HG03045 (cell line): ENCODE data around the gene SPIRE2.
"Not testable (repeated sequence)": the region's sequence is repeated elsewhere in the genome, so short reads cannot be mapped to it uniquely, and the experiment has no call there.

Experiments
- ATAC-seq: cut with Tn5 transposase; IDR thresholded peaks from one replicate; pipeline ENCODE4 v1.9.1; 2021; ENCODE audit warnings: mild to moderate bottlenecking, moderate library complexity; ENCODE audit not compliant: unreplicated experiment

Gene SPIRE2, protein sequence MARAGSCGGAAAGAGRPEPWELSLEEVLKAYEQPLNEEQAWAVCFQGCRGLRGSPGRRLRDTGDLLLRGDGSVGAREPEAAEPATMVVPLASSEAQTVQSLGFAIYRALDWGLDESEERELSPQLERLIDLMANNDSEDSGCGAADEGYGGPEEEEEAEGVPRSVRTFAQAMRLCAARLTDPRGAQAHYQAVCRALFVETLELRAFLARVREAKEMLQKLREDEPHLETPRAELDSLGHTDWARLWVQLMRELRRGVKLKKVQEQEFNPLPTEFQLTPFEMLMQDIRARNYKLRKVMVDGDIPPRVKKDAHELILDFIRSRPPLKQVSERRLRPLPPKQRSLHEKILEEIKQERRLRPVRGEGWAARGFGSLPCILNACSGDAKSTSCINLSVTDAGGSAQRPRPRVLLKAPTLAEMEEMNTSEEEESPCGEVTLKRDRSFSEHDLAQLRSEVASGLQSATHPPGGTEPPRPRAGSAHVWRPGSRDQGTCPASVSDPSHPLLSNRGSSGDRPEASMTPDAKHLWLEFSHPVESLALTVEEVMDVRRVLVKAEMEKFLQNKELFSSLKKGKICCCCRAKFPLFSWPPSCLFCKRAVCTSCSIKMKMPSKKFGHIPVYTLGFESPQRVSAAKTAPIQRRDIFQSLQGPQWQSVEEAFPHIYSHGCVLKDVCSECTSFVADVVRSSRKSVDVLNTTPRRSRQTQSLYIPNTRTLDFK

GRCh38 chr16:89828199-89828869 lies at the start of gene SPIRE2:
Gene SPIRE2, plus strand, starts transcription at chr16:89828475. Its CDS starts 76 bp downstream, at chr16:89828551.
- no peak for ATAC-seq

DNA sequence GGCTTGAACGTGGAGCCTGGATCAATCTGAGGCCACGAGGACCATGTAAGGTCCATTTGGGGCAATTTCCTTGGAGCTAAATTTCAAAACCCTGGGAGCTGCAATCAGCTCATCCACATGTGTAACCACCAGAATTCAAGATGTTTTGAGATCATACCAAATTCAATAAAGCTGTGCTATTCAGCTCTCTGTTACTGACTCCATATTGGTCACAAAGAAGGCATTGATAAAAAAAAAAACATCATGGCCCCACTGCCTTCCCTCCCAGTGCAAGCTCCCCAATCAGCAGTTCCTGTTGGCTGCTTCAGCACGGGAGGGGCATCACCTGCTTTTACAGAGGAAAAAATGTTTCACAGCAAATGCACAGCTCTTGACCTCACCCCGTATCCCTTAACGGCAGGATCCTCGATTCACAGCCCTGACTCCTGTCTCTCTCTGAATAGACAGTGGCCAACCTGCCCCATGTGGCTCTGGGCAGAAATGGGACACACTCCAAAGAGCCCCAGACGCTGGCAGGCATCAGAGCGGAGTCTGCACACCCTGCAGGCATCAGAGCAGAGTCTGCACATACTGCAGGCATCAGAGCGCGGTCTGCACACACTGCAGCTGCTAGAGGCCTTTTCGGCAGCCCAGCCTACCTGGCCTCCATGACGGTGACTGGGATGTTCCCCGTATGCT lies 48.9 kb upstream of the SPIRE2 start:
- no peak for ATAC-seq

- ATAC-seq: no peak
Observed at GRCh38 chr16:89779909-89780305, 48.4 kb upstream of the SPIRE2 start.

DNA sequence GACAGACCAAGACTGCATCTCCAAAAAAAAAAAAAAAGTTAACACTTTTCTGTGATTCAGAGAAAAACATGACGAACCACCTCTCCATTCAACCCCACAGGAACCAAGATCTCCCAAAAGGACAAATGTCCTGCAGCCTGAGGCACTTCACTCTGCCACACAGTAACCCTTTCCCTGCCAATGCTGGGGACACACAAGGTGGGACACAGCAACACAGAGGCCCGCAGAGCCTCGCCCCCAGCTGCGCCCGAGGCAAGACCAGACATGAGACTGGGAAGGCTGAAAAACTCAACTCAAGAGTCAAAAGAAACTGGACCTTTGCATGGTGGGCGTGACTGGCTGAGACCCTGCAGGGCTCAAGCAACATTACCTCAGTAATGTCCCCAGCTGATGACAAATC lies 45.8 kb upstream of the SPIRE2 start:
- ATAC-seq: no peak

DNA sequence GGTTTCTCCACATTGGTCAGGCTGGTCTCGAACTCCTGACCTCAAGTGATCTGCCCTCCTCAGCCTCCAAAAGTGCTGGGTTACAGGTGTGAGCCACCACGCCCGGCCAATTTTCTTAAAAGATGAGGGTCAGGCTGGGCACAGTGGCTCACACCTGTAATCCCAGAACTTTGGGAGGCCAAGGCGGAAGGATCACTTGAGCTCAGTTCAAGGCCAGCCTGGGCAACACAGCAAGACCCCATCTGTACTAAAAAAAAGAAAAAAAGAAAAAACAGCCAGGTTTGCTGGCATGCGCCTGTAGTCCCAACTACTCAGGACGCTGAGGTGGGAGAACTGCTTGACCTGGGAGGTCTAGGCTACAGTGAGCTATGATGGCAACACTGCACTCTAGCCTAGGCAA lies 44.3 kb upstream of the SPIRE2 start:
- not testable (repeated sequence) for ATAC-seq

- no peak for ATAC-seq
Observed at GRCh38 chr16:89784406-89784805, 43.9 kb upstream of the SPIRE2 start.

DNA sequence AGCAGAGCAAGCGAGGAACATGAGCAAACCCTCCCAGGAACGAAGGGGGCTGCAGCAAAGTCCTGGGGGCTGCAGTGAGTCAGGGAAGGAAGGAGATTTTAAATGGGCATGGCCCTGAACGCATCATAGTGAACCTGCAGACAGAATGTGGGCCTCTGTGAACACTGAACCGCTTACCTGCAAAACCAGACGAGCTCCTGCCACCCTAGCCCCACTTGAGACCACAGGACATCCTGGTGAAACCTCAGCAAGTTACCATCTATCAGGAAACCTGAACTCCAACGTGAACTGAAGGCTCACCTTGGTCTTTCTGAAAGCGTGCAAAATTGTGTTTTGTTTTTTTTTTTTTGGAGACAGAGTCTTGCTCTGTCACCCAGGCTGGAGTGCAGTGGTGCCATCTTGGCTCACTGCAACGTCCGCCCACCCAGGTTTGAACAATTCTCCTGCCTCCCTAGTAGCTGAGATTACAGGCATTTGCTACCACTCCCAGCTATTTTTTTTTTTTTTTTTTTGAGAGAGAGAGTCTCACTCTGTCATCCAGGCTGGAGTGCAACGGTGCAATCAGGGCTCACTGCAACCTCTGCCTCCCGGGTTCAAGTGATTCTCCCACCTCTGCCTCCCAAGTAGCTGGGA lies 42.6 kb upstream of the SPIRE2 start:
- ATAC-seq: no peak

DNA sequence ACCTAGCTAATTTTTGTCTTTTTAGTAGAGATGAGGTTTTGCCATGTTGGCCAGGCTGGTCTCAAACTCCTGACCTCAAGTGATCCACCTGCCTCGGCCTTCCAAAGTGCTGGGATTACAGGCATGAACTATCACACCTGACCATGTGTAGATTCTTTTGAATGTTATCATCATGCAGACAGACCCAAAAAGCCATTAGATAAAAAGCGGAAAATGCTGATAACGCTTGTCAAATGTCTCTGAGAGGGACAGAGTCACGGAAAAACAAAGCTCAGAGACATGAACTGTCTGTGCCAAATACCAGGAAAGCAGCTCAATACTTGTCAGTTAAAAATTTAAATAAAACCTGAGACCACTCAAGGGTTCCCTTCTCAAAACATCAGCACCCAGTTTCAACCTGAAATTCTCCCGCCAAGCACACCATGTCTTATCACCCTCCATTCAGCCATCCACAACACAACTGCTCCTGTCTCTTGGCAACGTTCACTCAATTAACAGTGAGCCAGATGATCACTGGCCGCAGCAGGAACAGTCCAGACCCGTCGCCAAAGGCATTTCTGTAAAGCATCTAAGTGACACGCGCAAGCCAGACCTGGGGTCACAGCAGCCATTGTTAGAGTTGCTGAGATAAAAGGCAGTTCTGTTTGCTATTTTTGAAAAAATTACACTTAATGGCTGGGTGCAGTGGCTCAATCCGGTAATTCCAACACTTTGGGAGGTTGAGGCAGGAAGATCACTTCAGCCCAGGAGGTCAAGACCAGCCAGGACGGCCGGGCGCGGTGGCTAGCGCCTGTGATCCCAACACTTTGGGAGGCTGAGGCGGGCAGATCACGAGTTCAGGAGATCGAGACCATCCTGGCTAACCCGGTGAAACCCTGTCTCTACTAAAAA lies 41.6 kb upstream of the SPIRE2 start:
- no peak for ATAC-seq

DNA sequence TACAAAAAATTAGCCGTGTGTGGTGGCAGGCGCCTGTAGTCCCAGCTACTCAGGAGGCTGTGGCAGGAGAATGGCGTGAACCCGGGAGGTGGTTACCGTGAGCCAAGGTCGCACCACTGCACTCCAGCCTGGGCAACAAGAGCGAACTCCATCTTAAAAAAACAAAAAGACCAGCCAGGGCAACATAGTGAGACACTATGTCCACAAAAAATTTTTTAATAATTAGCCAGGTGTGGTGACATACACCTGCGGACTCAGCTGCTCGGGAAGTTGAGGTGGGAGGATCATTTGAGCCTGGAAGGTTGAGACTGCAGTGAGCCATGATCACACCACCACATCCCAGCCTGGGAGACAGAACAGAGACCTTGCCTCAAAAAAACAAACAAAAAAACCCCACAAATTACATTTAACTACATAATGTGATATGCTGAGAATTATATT lies 40.9 kb upstream of the SPIRE2 start:
- no peak for ATAC-seq

DNA sequence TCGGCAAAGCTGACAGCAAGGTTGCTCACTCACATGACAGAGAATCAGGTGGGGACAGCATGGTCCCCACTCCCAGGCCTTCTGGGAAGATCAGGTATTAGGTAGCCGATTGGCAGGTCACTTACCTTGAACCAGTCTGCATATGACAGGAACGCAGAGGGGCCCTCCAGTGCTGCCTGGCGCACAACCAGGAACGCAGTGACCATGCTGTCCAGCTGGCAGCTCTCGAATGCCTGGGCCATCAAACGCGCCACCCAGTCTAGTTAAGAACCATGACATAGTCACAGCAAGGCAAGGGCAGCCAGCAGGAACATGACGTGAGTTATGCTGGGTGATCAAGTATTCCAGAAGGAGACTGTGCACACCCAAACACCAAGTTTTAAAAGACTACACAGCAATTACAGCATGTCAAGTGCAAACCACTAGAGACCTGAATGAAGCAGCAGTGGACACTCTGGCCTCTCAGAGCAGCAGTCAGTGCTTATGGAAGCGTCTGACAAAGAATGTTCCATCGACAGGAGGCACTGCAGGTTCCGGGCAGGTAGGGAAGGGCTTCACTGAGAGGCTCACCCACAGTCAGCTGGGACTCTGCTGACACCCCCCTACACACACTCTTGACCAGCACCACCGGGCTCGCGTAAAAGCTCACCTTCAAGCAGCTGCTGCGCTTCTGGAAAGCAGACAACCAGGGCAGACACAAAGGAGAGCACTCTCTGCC lies 36.8 kb upstream of the SPIRE2 start:
- ATAC-seq: no peak

GRCh38 chr16:89793092-89793491 lies 35.2 kb upstream of the SPIRE2 start:
- not testable (repeated sequence) for ATAC-seq

DNA sequence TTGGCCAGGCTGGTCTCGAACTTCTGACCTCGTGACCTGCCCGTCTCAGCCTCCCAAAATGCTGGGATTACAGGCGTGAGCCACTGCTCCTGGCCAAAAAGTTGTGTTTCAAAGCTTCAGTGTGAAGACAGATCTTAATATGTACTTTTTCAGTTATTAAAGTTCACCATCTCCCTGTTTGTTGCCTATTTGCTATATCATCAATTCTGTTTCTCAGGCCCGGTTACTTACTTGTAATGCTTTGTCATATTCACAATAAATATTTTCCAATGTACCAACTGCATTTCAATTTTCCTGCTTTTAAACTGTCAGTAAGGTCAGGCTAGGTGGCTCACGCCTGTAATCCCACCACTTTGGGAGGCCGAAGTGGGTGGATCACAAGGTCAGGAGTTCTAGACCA lies 34.3 kb upstream of the SPIRE2 start:
- ATAC-seq: no peak

GRCh38 chr16:89795676-89796075 lies 32.6 kb upstream of the SPIRE2 start:
- ATAC-seq: no peak

- no peak for ATAC-seq
Observed at GRCh38 chr16:89796104-89796503, 32.2 kb upstream of the SPIRE2 start.

- no peak for ATAC-seq
Observed at GRCh38 chr16:89798126-89798525, 30.1 kb upstream of the SPIRE2 start.

DNA sequence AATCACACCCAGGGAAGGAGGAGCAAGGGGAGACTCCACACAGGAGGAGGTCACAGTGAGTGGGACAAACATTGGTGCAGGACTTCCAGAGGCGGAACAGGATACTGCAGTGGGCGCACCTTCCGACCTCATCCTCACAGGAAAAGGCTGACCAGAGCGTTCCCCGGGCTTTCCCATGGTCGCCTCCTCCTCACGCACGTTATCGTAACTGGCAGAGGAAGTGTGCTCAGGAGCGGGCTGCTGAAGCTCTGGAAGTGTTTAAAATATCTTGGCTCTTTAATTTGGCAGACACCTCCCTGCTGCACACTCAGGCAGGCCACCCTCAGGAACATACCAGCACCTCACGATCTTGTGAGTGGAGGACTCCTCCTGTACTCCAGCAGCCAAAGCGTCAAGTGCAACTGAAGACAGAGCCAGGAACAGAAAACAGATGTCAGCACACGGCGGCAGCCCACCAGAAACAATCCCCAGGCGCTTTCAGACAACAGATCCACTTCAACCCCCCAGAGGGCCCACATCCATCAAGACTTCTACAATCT lies 29.4 kb upstream of the SPIRE2 start:
- ATAC-seq: no peak

DNA sequence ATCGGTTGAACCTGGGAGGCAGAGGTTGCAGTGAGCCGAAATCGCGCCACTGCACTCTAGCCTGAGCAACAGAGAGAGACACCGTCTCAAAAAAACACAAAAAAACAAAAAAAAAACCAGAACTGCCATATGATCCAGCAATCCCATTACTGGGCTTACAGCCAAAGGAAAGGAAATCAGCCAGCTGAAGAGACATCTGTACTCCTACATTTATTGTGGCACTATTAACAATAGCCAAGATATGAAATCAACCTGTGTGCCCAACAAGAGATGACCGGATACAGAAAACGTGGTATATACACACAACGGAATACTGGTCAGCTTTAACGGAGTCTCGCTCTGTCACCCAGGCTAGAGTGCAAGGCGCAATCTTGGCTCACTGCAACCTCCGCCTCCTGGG lies 26.5 kb upstream of the SPIRE2 start:
- ATAC-seq: no peak

- ATAC-seq: no peak
Observed at GRCh38 chr16:89805136-89805905, 23.0 kb upstream of the SPIRE2 start.
